H1 (cell line): Measurements from ENCODE around the gene ACTR3C. TPM values are rescaled to one million over a fixed set of nuclear protein-coding genes. Genes with fewer than 3 reads are reported as not detected.
A peak's percentile ranks its signal among the peaks of the same experiment; 100 is the strongest.

Experiments used
- CTCF ChIA-PET: fragments of 300-600 bp; sonication (Branson Sonifier 250); formaldehyde crosslinking; loops from one replicate; lab custom pipeline; 2021; ENCODE audit not compliant: partially characterized antibody; lab: Charles Lee
- POLR2A ChIA-PET: fragments of 300-600 bp; sonication (Branson Sonifier 250); formaldehyde crosslinking; loops from one replicate; lab custom pipeline; 2021; ENCODE audit warnings: inconsistent platforms; ENCODE audit not compliant: partially characterized antibody; lab: Charles Lee
- DNase-seq, 2 experiments: peaks; one replicate each; pipeline versions ENCODE4 v3.0.0 to v3.0.0-alpha.2; 2010 to 2022; ENCODE audit warnings: low spot score in 2 of 2, low read depth in 1 of 2, mixed read lengths in 1 of 2
- FAIRE-seq: peaks from 2 replicates; lab custom pipeline; 2011; peaks lifted over from hg19 to GRCh38; lab: Jason Lieb, UNC
- H2AFZ ChIP-seq: 2 replicates; pipeline ENCODE4 v1.8.1; 2012; ENCODE audit warnings: low read length, inconsistent platforms
- H2AK5ac ChIP-seq: 2 replicates; pipeline ENCODE4 v1.6.1; 2013; ENCODE audit warnings: low read depth, low read length
- H2BK120ac ChIP-seq: replicated peaks from 2 replicates; pipeline ENCODE3; 2013; ENCODE audit warnings: low read depth, low read length, inconsistent platforms
- H2BK12ac ChIP-seq: 2 replicates; pipeline ENCODE4 v1.6.1; 2013; ENCODE audit warnings: low read depth, low read length
- H2BK15ac ChIP-seq: 2 replicates; pipeline ENCODE4 v1.6.1; 2013; ENCODE audit warnings: low read length
- H2BK20ac ChIP-seq: 2 replicates; pipeline ENCODE4 v1.6.1; 2013; ENCODE audit warnings: low read length
- H2BK5ac ChIP-seq: 2 replicates; pipeline ENCODE4 v1.6.1; 2013; ENCODE audit warnings: low read depth, low read length
- H3K14ac ChIP-seq: 2 replicates; pipeline ENCODE4 v1.6.1; 2013; ENCODE audit warnings: inconsistent platforms; ENCODE audit not compliant: insufficient read length
- H3K18ac ChIP-seq: 2 replicates; pipeline ENCODE4 v1.6.1; 2013; ENCODE audit warnings: low read length; ENCODE audit errors: extremely low read depth
- H3K23ac ChIP-seq: 2 replicates; pipeline ENCODE4 v1.6.1; 2013; ENCODE audit warnings: inconsistent platforms; ENCODE audit not compliant: insufficient read length
- H3K23me2 ChIP-seq: 2 replicates; pipeline ENCODE4 v1.6.1; 2013; ENCODE audit warnings: low read depth, low read length
- H3K27ac ChIP-seq: 2 replicates; pipeline ENCODE4 v1.6.1; 2011; ENCODE audit warnings: low read depth, low read length, inconsistent platforms
- H3K27me3 ChIP-seq, 4 experiments: replicated peaks in 1 of 4; 1 replicate in 1 of 4; 2 replicates in 3 of 4; pipeline versions ENCODE4 v1.6.1 to v1.8.1; 2011 to 2013; ENCODE audit warnings: low read length in 3 of 4, mild to moderate bottlenecking in 3 of 4, inconsistent platforms in 2 of 4, mixed read lengths in 2 of 4, moderate library complexity in 1 of 4; ENCODE audit not compliant: control insufficient read depth in 3 of 4, insufficient read depth in 3 of 4; ENCODE audit errors: extremely low read depth in 1 of 4
- H3K36me3 ChIP-seq, 4 experiments: 2 replicates each; pipeline versions ENCODE4 v1.6.1 to v1.8.1; 2011 to 2013; ENCODE audit warnings: mild to moderate bottlenecking in 4 of 4, low read length in 3 of 4, moderate library complexity in 2 of 4, control low read depth in 1 of 4, inconsistent platforms in 1 of 4; ENCODE audit not compliant: insufficient read depth in 4 of 4, control insufficient read depth in 2 of 4
- H3K4ac ChIP-seq: replicated peaks from 2 replicates; pipeline ENCODE3; 2013; ENCODE audit warnings: low read length, low read depth, mixed read lengths, inconsistent platforms; ENCODE audit not compliant: insufficient read length
- H3K4me1 ChIP-seq, 4 experiments: replicated peaks in 1 of 4; 1 replicate in 1 of 4; 2 replicates in 3 of 4; pipeline versions ENCODE4 v1.6.1 to v1.8.1; 2011 to 2013; ENCODE audit warnings: low read length in 3 of 4, inconsistent platforms in 2 of 4, mixed read lengths in 1 of 4; ENCODE audit not compliant: insufficient read depth in 4 of 4, control insufficient read depth in 3 of 4
- H3K4me2 ChIP-seq, 2 experiments: 2 replicates each; pipeline versions ENCODE4 v1.6.1 to v1.8.1; 2011 to 2013; ENCODE audit warnings: low read depth in 2 of 2, low read length in 2 of 2, control low read depth in 1 of 2, inconsistent platforms in 1 of 2, mild to moderate bottlenecking in 1 of 2; ENCODE audit not compliant: insufficient read depth in 1 of 2
- H3K4me3 ChIP-seq, 4 experiments: fragments of 200-600, 300-600 bp in 1 of 4; sonication (generic), shearing (Covaris generic), sonication (Bioruptor Twin) in 1 of 4; 2 replicates each; pipeline versions ENCODE4 v1.5.1 to v1.8.1; 2011 to 2016; ENCODE audit warnings: low read length in 4 of 4, low read depth in 3 of 4, control low read depth in 2 of 4, inconsistent platforms in 2 of 4, mild to moderate bottlenecking in 2 of 4, mixed read lengths in 1 of 4, moderate library complexity in 1 of 4; ENCODE audit not compliant: insufficient read depth in 2 of 4; ENCODE audit errors: extremely low read depth in 1 of 4
- H3K56ac ChIP-seq: replicated peaks from 2 replicates; pipeline ENCODE3; 2013; ENCODE audit warnings: low read depth, mild to moderate bottlenecking, mixed read lengths, low read length, inconsistent platforms; ENCODE audit not compliant: insufficient read length
- H3K79me1 ChIP-seq: 2 replicates; pipeline ENCODE4 v1.6.1; 2013; ENCODE audit warnings: low read depth, low read length, control low read depth
- H3K79me2 ChIP-seq, 2 experiments: 2 replicates each; pipeline versions ENCODE4 v1.6.1 to v1.8.1; 2012 to 2013; ENCODE audit warnings: low read length in 2 of 2, mild to moderate bottlenecking in 2 of 2, inconsistent platforms in 1 of 2; ENCODE audit not compliant: insufficient read depth in 2 of 2, control insufficient read depth in 1 of 2
- H3K9ac ChIP-seq, 4 experiments: replicated peaks in 1 of 4; 1 replicate in 1 of 4; 2 replicates in 3 of 4; pipeline versions ENCODE4 v1.6.1 to v1.8.1; 2011 to 2013; ENCODE audit warnings: low read depth in 3 of 4, low read length in 3 of 4, control low read depth in 2 of 4, mild to moderate bottlenecking in 2 of 4, moderate library complexity in 2 of 4, inconsistent platforms in 1 of 4; ENCODE audit errors: extremely low read depth in 1 of 4
- H3K9me3 ChIP-seq, 2 experiments: 2 replicates each; pipeline versions ENCODE4 v1.6.1 to v1.8.1; 2012 to 2013; ENCODE audit warnings: mild to moderate bottlenecking in 2 of 2, moderate library complexity in 2 of 2, control low read depth in 1 of 2, inconsistent platforms in 1 of 2, low read depth in 1 of 2, low read length in 1 of 2, mixed read lengths in 1 of 2; ENCODE audit not compliant: insufficient read depth in 2 of 2
- H4K20me1 ChIP-seq, 2 experiments: replicated peaks in 1 of 2; 2 replicates each; pipeline versions ENCODE3 to v1.8.1; 2011 to 2013; ENCODE audit warnings: inconsistent platforms in 2 of 2, low read length in 2 of 2, mild to moderate bottlenecking in 1 of 2; ENCODE audit not compliant: insufficient read depth in 2 of 2, control insufficient read depth in 1 of 2
- H4K5ac ChIP-seq: 2 replicates; pipeline ENCODE4 v1.6.1; 2013; ENCODE audit warnings: low read length, low read depth, mixed read lengths, inconsistent platforms; ENCODE audit not compliant: insufficient read length
- H4K8ac ChIP-seq: 2 replicates; pipeline ENCODE4 v1.8.0; 2013; ENCODE audit warnings: mild to moderate bottlenecking, moderate library complexity, low read length, inconsistent platforms; ENCODE audit not compliant: insufficient read depth; ENCODE audit errors: extremely low read depth
- H4K91ac ChIP-seq: replicated peaks from 2 replicates; pipeline ENCODE3; 2013; ENCODE audit warnings: low read length, mixed read lengths, inconsistent platforms; ENCODE audit not compliant: insufficient read length
- HDAC6 ChIP-seq: IDR thresholded peaks from one replicate; pipeline ENCODE4 v1.7.1; 2012; ENCODE audit warnings: low read depth, mild to moderate bottlenecking, inconsistent platforms, low read length, moderate library complexity
- KDM4A ChIP-seq: IDR thresholded peaks from one replicate; pipeline ENCODE4 v1.7.1; 2012; ENCODE audit warnings: low read depth, mild to moderate bottlenecking, moderate library complexity, low read length, inconsistent platforms; ENCODE audit not compliant: severe bottlenecking
- SIN3A ChIP-seq, 2 experiments: IDR thresholded peaks in 1 of 2; conservative IDR thresholded peaks in 1 of 2; 2 replicates each; pipeline ENCODE4 v1.6.1; 2011 to 2012; ENCODE audit warnings: low read length in 2 of 2, improper control_type of control experiment in 1 of 2, low read depth in 1 of 2, mild to moderate bottlenecking in 1 of 2
- TAF7 ChIP-seq: optimal IDR thresholded peaks from 2 replicates; pipeline ENCODE3; 2011; ENCODE audit warnings: low read depth, mild to moderate bottlenecking, inconsistent platforms, low read length, moderate library complexity, borderline replicate concordance
- TBP ChIP-seq: IDR thresholded peaks from 2 replicates; pipeline ENCODE4 v1.6.1; 2011; ENCODE audit warnings: low read depth, low read length, improper control_type of control experiment
- TCF12 ChIP-seq: IDR thresholded peaks from 2 replicates; pipeline ENCODE4 v1.6.1; 2011; ENCODE audit warnings: low read depth, mild to moderate bottlenecking, low read length
- TEAD4 ChIP-seq: IDR thresholded peaks from 2 replicates; pipeline ENCODE4 v1.6.1; 2012; ENCODE audit warnings: low read depth, low read length, inconsistent platforms, mixed read lengths
- WGBS, 2 experiments: shearing (Covaris generic) in 1 of 2; methylation state at CpG; one replicate each; pipeline versions ENCODE4 v1.1.6 to v1.1.7; 2013 to 2015; ENCODE audit warnings: low lambda C conversion rate in 2 of 2, mixed read lengths in 2 of 2, inconsistent platforms in 1 of 2, low coverage in 1 of 2, missing lambda C conversion rate in 1 of 2; ENCODE audit not compliant: insufficient replicate concordance in 2 of 2, insufficient coverage in 1 of 2, insufficient read length in 1 of 2; ENCODE audit errors: extremely low coverage in 1 of 2, missing lambda C conversion rate in 1 of 2; 5-methylcytosine and 5-hydroxymethylcytosine counted together
- polyA plus RNA-seq, 7 experiments: library from polyadenylated mRNA; depleted of rRNA in 3 of 7; stranded (reverse) in 5 of 7; unstranded in 2 of 7; fragments of >200 nt in 5 of 7; fragments of 200-250 nt in 2 of 7; gene quantifications; 1 replicate in 5 of 7; 2 replicates in 1 of 7; 4 replicates in 1 of 7; pipeline versions ENCODE4 v1.2.1 to v1.2.3, GENCODE V29; 2011 to 2013; ENCODE audit warnings: missing spikeins in 2 of 7, mixed read lengths in 2 of 7
- total RNA-seq: library from RNA; stranded (reverse); fragmentation: NEBNext Ultra II Directional; extraction: Animal tissue kit (Norgen Biotek cat#: 25700); gene quantifications from 2 replicates; pipeline ENCODE4 v1.2.1, GENCODE V29; 2021
- TF ChIP-seq, protein P1 (sequence below): IDR thresholded peaks from 2 replicates; pipeline ENCODE4 v1.6.1; 2012; ENCODE audit warnings: inconsistent platforms
- TF ChIP-seq, protein P2 (sequence below): IDR thresholded peaks from 2 replicates; pipeline ENCODE4 v1.6.1; 2012; ENCODE audit warnings: inconsistent platforms

The ACTR3C gene
- total and polyA plus RNA-seq, 2 of the 8 experiments (the other 6 are each of a cell fraction or from before 2014, with no cell fraction given), result 1.5 TPM; not detected in 1

DNA sequence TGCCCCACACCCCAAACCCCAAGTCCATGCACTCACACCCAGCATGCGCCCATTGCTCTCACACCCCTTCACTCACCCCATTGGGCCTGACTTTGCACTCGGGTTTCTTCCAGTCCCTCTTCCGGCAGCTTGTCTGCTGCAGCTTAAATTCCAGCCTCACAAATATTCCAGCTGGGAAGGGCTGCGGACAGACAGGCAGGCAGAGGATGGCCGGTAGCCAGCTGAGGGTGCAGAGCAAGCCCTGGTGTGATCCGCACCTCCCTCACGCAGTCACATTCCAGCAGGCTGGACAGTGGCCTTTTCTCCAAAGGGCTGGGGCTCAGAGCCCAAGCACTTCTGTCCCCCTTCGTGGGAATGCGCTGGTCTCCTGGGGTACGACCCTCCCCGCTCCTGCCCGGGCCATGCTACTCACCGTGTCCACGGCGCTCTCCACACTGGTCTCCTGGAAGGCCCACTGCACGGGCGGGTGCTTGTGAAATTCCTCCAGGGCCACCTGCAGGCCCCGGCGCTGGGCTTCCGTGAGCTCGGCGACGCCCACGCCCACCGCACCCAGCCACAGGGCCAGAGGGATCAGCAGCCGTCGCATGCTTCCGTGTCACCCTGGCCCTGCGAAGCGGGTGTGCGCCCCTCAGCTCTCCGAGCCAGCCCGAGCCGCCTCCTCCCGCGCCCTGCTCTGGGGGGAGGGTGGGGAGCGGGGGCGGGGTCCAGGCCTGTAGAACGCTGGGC is 16.8 kb upstream of the ACTR3C start:
- no peak overlapping the region for H3K27ac ChIP-seq
- TF ChIP-seq TCF12, result no peak
- peak; percentile 70 to 75; a peak in 2 of 4 replicates for TF ChIP-seq SIN3A (conservative IDR thresholded peaks at IDR 0.05 in 1 of 2, IDR thresholded peaks at IDR 0.05 in 1 of 2; ENCODE audit: low read depth in 1 of 2, low read length in 2 of 2)
- no peak for TF ChIP-seq TAF7
- TF ChIP-seq HDAC6, result no peak
- TF ChIP-seq, protein P1, sequence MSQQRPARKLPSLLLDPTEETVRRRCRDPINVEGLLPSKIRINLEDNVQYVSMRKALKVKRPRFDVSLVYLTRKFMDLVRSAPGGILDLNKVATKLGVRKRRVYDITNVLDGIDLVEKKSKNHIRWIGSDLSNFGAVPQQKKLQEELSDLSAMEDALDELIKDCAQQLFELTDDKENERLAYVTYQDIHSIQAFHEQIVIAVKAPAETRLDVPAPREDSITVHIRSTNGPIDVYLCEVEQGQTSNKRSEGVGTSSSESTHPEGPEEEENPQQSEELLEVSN, result peak; percentile 49
- no peak for TF ChIP-seq TBP
- no peak for TF ChIP-seq KDM4A
- TF ChIP-seq, protein P2, sequence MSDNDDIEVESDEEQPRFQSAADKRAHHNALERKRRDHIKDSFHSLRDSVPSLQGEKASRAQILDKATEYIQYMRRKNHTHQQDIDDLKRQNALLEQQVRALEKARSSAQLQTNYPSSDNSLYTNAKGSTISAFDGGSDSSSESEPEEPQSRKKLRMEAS, result peak; percentile 0; the same call in 1 of the 2 replicates
- peak; percentile 92 for TF ChIP-seq TEAD4

More for the DNA sequence above, 16.8 kb upstream of the ACTR3C start:
- Histone ChIP-seq H3K27me3 (peaks cover 0 to 26% (median 20%) of the 10 kb centered on the region in 4 experiments; a peak in 6 of 7 replicates), H3K14ac (no peak overlapping the region), H3K9me3 (peaks cover 0 to 11% of the 10 kb centered on the region in 2 experiments; a peak in 2 of 4 replicates), H2AFZ (no peak overlapping the region), H2BK120ac (no peak overlapping the region), H4K8ac (peak overlapping the region; percentile 77; the same call in 1 of the 2 replicates), H4K5ac (no peak overlapping the region), H3K56ac (no peak overlapping the region), H2BK15ac (0 out of 2 replicates have a peak overlapping the region, but pooled peaks have one; percentile 18), H3K4me2 (peak overlapping the region; percentile 95 to 98), H3K4me1 (peaks cover 15 to 65% (median 38%) of the 10 kb centered on the region in 4 experiments), H3K9ac (peak overlapping the region in 3 of 4 experiments; percentile 6 to 28 (median 9); a peak in 2 of 7 replicates), H3K79me1 (peaks cover 6% of the 10 kb centered on the region), H4K20me1 (peaks cover 9 to 18% of the 10 kb centered on the region in 2 experiments), H3K23me2 (peaks cover 17% of the 10 kb centered on the region), H3K18ac (peak overlapping the region; percentile 55; the same call in 1 of the 2 replicates), H2BK12ac (0 out of 2 replicates have a peak overlapping the region, but pooled peaks have one; percentile 80), H4K91ac (peak overlapping the region; percentile 81), H3K23ac (no peak overlapping the region), H3K79me2 (peaks cover 0 to 22% of the 10 kb centered on the region in 2 experiments; a peak in 2 of 4 replicates), H3K4me3 (peak overlapping the region; percentile 84 to 94 (median 85)), H2BK20ac (no peak overlapping the region), H2AK5ac (no peak overlapping the region; the same call in 1 of the 2 replicates), H2BK5ac (peak overlapping the region; percentile 80; the same call in 1 of the 2 replicates), H3K36me3 (peaks cover 0 to 25% (median 6%) of the 10 kb centered on the region in 4 experiments; a peak in 4 of 8 replicates), H3K4ac (peak overlapping the region; percentile 90)
- WGBS, 2 experiments, result 7% methylated on average over 37 of the region's 39 CpGs; no CpG with 5 or more reads in 1 of the 2 experiments
- ChIA-PET POLR2A (interaction anchor here (0.6 to 7.6 kb wide), 12 partner anchors 8 to 78 kb away, joined by 3 to 76 read pairs (median 4); partner anchors contain the start of gene REPIN1), CTCF (interaction anchor here (0.6 to 1.7 kb wide), 7 partner anchors 16 to 558 kb away, joined by 3 to 5 read pairs (median 3); a partner anchor contains a TSS)
- FAIRE-seq, result no peak
- DNase-seq, result no peak
